Pancreas (tissue), 10 donors: ENCODE data around the gene ESPNL. TPM values are rescaled to one million over a fixed set of nuclear protein-coding genes. Genes with fewer than 3 reads are reported as not detected.

ENCODE experiments used
- ATAC-seq, 4 donors: fragments of 200-7000 bp; cut with Tn5 transposase; one replicate each; pipeline versions ENCODE4 v1.8.0 to v1.9.1; 2020; ENCODE audit warnings: mild to moderate bottlenecking in 4 of 4, moderate library complexity in 4 of 4
- DNase-seq, 6 donors: peaks; one replicate each; pipeline ENCODE4 v3.0.0-alpha.2; 2020
- FAIRE-seq: peaks from 2 replicates; lab custom pipeline; 2012; peaks lifted over from hg19 to GRCh38; lab: Jason Lieb, UNC
- H3K27ac ChIP-seq, 4 donors: fragments of 200-600 bp; sonication (generic); 1 replicate in 3 of 4; 2 replicates in 1 of 4; pipeline versions ENCODE4 v1.5.0 to v1.8.0; 2020
- H3K27me3 ChIP-seq, 4 donors: fragments of 200-600 bp; one replicate each; pipeline ENCODE4 v1.8.0; 2021
- H3K36me3 ChIP-seq, 3 donors: fragments of 200-600 bp; sonication (generic) in 1 of 3; one replicate each; pipeline versions ENCODE4 v1.5.0 to v1.8.0; 2020 to 2021
- H3K4me1 ChIP-seq, 3 donors: fragments of 200-600 bp; one replicate each; pipeline ENCODE4 v1.8.0; 2021
- H3K4me3 ChIP-seq, 4 donors: fragments of 200-600 bp; sonication (generic) in 2 of 4; one replicate each; pipeline versions ENCODE4 v1.5.0 to v1.8.0; 2020 to 2021
- H3K9me3 ChIP-seq, 4 donors: fragments of 200-600 bp; one replicate each; pipeline ENCODE4 v1.8.0; 2021
- CTCF ChIP-seq, 4 donors: fragments of 200-600 bp; sonication (generic) in 3 of 4; IDR thresholded peaks; one replicate each; pipeline versions ENCODE4 v1.5.0 to v1.8.0; 2021; ENCODE audit warnings: antibody characterized with exemption in 4 of 4
- WGBS, 2 donors: extraction: QIAGEN DNeasy Blood & Tissue Kit; methylation state at CpG; one replicate each; pipeline ENCODE4 v1.1.7; 2013; 5-methylcytosine and 5-hydroxymethylcytosine counted together
- intact Hi-C, 3 donors: fragments of 100-400 bp; cut with DNase I; formaldehyde crosslinking; loops; one replicate each; pipeline versions ENCODE4 v1.11.1 to v1.14.2; 2022
- polyA plus RNA-seq, 2 donors: library from polyadenylated mRNA; stranded (reverse); fragments of 200-250 nt; gene quantifications; one replicate each; pipeline ENCODE4 v1.2.3, GENCODE V29; 2013
- total RNA-seq, 6 donors: library from RNA; stranded (reverse); fragmentation: NEBNext Ultra II Directional in 4 of 6; extraction: Animal tissue kit (Norgen Biotek cat#: 25700) in 4 of 6; gene quantifications; one replicate each; pipeline versions ENCODE4 v1.2.1 to v1.2.4, GENCODE V29; 2021 to 2023
- donor health status: healthy with polysubstance abuse.
- donor health status: DM: no; HTN: no; CAD: no; lungs with moderate emphysema.
- donor health status: DM: no; HTN: no; CAD: no.
- donor health status: control.
- donor health status: control.
- donor health status: Bipolar disorder and iron deficiency.
- donor health status: DM: yes; HTN: yes; CAD: no.
- donor health status: DM: no; HTN: no; CAD: no.
- donor health status: DM: no; HTN: no; CAD: no.
- donor health status: DM: yes; HTN: yes; CAD: no.

Gene ESPNL
- total and polyA plus RNA-seq, 8 donors = 0.05 to 0.72 (median 0.25) TPM; not detected in 1

- Histone ChIP-seq H3K4me3 (no peak overlapping the region), H3K27ac (no peak overlapping the region), H3K27me3 (no peaks in the 10 kb centered on the region), H3K36me3 (peaks cover 0 to 28% (median 6%) of the 10 kb centered on the region in 3 donors), H3K4me1 (peaks cover 0 to 10% (median 7%) of the 10 kb centered on the region in 3 donors), H3K9me3 (no peaks in the 10 kb centered on the region)
- ATAC-seq = peak in 1 of 4 donors; percentile 19
- WGBS, 2 donors = 97 to 98% methylated on average over 15 of the region's 15 CpGs
- intact Hi-C loops = no loop called here
- no peak for FAIRE-seq
- TF ChIP-seq CTCF (IDR thresholded peaks at IDR 0.05) = no peak
- peak in 1 of 6 donors; percentile 10 for DNase-seq
Observed at GRCh38 chr2:238080518-238080917, 19.6 kb upstream of the ESPNL start.

DNA sequence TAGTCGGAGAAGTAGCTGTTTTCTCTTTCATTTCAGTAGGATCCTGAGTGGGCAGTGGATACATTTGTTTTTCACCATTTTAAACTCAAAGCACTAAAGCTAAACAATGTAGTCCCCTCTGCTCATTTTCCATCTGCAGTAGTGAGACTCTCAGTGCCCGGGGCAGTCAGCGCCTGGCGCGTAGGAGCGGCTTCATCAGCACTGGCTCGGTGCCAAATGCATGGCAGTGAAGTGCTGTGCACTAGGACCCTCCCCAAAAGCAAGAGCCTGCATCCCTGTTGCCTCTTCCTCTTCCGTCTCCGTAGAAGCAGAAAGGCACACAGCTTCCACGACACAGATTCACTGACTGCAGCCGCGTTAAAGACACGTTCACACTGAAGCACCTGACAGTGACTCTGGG is 19.0 kb upstream of the ESPNL start:
- no peaks in the 10 kb centered on the region for H3K27me3 ChIP-seq
- ATAC-seq (no peak), DNase-seq (peak in 1 of 6 donors; percentile 7), FAIRE-seq (no peak)
- no peak overlapping the region for H3K4me3 ChIP-seq
- peaks cover 0 to 10% (median 7%) of the 10 kb centered on the region in 3 donors for H3K4me1 ChIP-seq
- intact Hi-C loops = no loop called here
- TF ChIP-seq CTCF (IDR thresholded peaks at IDR 0.05) = no peak
- H3K9me3 ChIP-seq = no peaks in the 10 kb centered on the region
- 91 to 93% methylated on average over 13 of the region's 13 CpGs for WGBS, 2 donors
- H3K27ac ChIP-seq = no peak overlapping the region
- H3K36me3 ChIP-seq = peaks cover 0 to 28% (median 6%) of the 10 kb centered on the region in 3 donors

GRCh38 chr2:238081561-238081960 is 18.6 kb upstream of the ESPNL start:
- H3K36me3 ChIP-seq = peaks cover 0 to 28% (median 6%) of the 10 kb centered on the region in 3 donors
- H3K27ac ChIP-seq = no peak overlapping the region
- H3K9me3 ChIP-seq = no peaks in the 10 kb centered on the region
- H3K4me1 ChIP-seq = peaks cover 0 to 10% (median 7%) of the 10 kb centered on the region in 3 donors
- no peaks in the 10 kb centered on the region for H3K27me3 ChIP-seq
- WGBS, 2 donors = 96 to 98% methylated on average over 16 of the region's 16 CpGs
- intact Hi-C loops = no loop called here
- no peak for FAIRE-seq
- DNase-seq = peak in 1 of 6 donors; percentile 4
- no peak for TF ChIP-seq CTCF (IDR thresholded peaks at IDR 0.05)
- no peak overlapping the region for H3K4me3 ChIP-seq
- no peak for ATAC-seq

GRCh38 chr2:238082151-238082550 is 18.0 kb upstream of the ESPNL start:
- intact Hi-C loops = no loop called here
- H3K36me3 ChIP-seq = peaks cover 0 to 28% (median 6%) of the 10 kb centered on the region in 3 donors
- FAIRE-seq = no peak
- H3K9me3 ChIP-seq = no peaks in the 10 kb centered on the region
- no peak overlapping the region for H3K4me3 ChIP-seq
- DNase-seq = peak in 1 of 6 donors; percentile 4
- H3K27me3 ChIP-seq = no peaks in the 10 kb centered on the region
- H3K4me1 ChIP-seq = peaks cover 0 to 10% (median 7%) of the 10 kb centered on the region in 3 donors
- no peak for TF ChIP-seq CTCF (IDR thresholded peaks at IDR 0.05)
- WGBS, 2 donors = 95 to 96% methylated on average over 17 of the region's 17 CpGs
- no peak overlapping the region for H3K27ac ChIP-seq
- no peak for ATAC-seq

GRCh38 chr2:238082827-238083226 is 17.3 kb upstream of the ESPNL start:
- 91 to 95% methylated on average over 7 of the region's 7 CpGs for WGBS, 2 donors
- Histone ChIP-seq H3K9me3 (no peaks in the 10 kb centered on the region), H3K27me3 (no peaks in the 10 kb centered on the region), H3K27ac (no peak overlapping the region), H3K36me3 (peaks cover 0 to 28% (median 6%) of the 10 kb centered on the region in 3 donors), H3K4me1 (peaks cover 0 to 10% (median 7%) of the 10 kb centered on the region in 3 donors), H3K4me3 (no peak overlapping the region)
- TF ChIP-seq CTCF (IDR thresholded peaks at IDR 0.05) = no peak
- intact Hi-C loops = no loop called here
- FAIRE-seq (no peak), DNase-seq (peak in 1 of 6 donors; percentile 4), ATAC-seq (no peak)
